Astrocyte of the spinal cord (primary cell): ENCODE results near the gene ERCC1.

ENCODE experiments used
- DNase-seq: peaks from one replicate; pipeline ENCODE4 v3.0.0; 2011; ENCODE audit warnings: low read depth, low spot score
- H3K4me3 ChIP-seq: 2 replicates; pipeline ENCODE4 v1.5.1; 2011; ENCODE audit warnings: low read depth, mild to moderate bottlenecking, low read length, moderate library complexity
- CTCF ChIP-seq: IDR thresholded peaks from 2 replicates; pipeline ENCODE4 v1.5.1; 2012; ENCODE audit warnings: low read depth, mild to moderate bottlenecking, low read length, inconsistent platforms
- in situ Hi-C: cut with HindIII; loops from 2 replicates; pipeline ENCODE4 v1.10.0; 2017; ENCODE audit warnings: low sequenced_read_pairs

ERCC1 gene

DNA sequence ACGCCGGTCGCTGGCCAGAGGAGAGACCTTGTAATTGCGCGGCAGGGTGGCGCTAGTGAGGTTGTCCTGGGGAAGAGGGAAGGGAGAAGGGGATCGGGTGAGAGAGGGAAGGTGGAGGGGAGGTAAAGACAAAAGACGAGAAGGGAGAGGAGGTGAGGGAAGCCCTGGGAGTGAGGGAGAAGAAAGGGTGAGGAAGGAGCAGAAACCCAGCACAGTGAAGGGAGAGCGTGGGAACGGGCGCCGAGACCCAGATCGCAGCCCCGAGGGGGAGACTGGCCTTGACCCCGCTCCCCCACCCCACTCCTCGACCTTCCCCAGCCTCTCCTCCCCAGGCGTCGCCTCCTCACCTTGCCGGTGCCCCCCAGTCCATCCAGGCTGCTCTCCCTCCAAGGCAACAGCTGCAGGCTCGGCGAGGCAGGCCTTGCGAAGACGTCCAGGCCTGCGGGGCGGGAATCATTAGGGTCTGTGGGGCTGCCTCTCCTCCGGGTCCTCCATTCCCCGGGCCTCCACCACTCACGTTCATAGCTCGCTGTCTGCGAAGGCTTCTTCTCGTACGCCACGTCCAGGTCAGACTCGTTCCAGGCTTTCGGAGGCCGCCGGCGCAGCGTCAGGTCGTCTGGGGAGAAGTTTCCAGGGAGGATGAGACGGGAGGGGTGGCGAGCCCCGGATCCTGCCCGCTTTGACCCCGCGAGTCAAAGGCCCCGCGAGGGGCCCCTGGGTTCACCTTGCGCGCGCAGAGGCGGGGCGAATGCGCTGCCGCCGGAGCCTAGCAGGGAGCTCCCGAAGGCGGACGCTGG lies 27.7 kb downstream of the ERCC1 start:
- in situ Hi-C loops, result no loop called here
- TF ChIP-seq CTCF, result peak; percentile 21
- no peak for DNase-seq
- no peak overlapping the region for H3K4me3 ChIP-seq

GRCh38 chr19:45391871-45392665 lies 31.6 kb downstream of the ERCC1 start:
- no peak for TF ChIP-seq CTCF
- in situ Hi-C loops, result no loop called here
- DNase-seq, result no peak
- no peak overlapping the region for H3K4me3 ChIP-seq

- DNase-seq, result no peak
- TF ChIP-seq CTCF, result no peak
- in situ Hi-C loops, result no loop called here
- H3K4me3 ChIP-seq, result no peak overlapping the region
These were observed 32.4 kb downstream of the ERCC1 start for GRCh38 chr19:45391346-45391745.

- in situ Hi-C loops, result no loop called here
- H3K4me3 ChIP-seq, result no peak overlapping the region
- TF ChIP-seq CTCF, result no peak
- DNase-seq, result no peak
These were observed 38.1 kb downstream of the ERCC1 start for GRCh38 chr19:45385392-45386221.

GRCh38 chr19:45382426-45382825 lies 41.3 kb downstream of the ERCC1 start:
- no peak for TF ChIP-seq CTCF
- no peak for DNase-seq
- H3K4me3 ChIP-seq, result no peak overlapping the region
- in situ Hi-C loops, result no loop called here

DNA sequence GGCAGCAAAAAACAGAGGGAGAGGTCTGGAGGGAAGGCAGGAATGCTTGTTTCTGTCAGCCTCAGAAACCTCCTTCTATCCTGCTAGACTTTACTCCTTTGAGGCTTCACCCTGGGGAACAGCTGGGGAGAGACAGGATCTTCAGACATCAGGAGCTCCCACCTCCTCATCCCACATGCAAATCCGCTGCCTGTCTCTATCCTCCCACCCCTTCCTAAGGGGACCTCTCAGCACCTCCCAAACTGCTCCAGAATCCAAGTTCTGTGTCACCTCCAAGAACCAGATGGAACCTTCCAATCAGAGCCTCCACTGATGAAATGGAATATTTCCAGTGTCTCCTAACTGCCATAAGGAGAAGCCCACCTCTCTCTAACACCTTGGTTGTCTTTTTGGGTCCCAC lies 43.6 kb downstream of the ERCC1 start:
- TF ChIP-seq CTCF, result no peak
- no peak overlapping the region for H3K4me3 ChIP-seq
- in situ Hi-C loops, result no loop called here
- DNase-seq, result no peak
